GM19328 (cell line): ENCODE data around the gene AFAP1.

Experiments used
- ATAC-seq: cut with Tn5 transposase; IDR thresholded peaks from one replicate; pipeline ENCODE4 v1.9.1; 2021; ENCODE audit warnings: mild to moderate bottlenecking, moderate library complexity; ENCODE audit not compliant: unreplicated experiment

Gene AFAP1

GRCh38 chr4:7968262-7968896, 28.7 kb upstream of the AFAP1 start:
- ATAC-seq, result no peak

- ATAC-seq, result no peak
These were observed 28.0 kb upstream of the AFAP1 start for GRCh38 chr4:7967501-7968261.

- no peak for ATAC-seq
These were observed 27.4 kb upstream of the AFAP1 start for GRCh38 chr4:7967063-7967440.

- ATAC-seq, result no peak
These were observed 26.8 kb upstream of the AFAP1 start for GRCh38 chr4:7966281-7967062.

- no peak for ATAC-seq
These were observed 25.4 kb upstream of the AFAP1 start for GRCh38 chr4:7964890-7965662.

GRCh38 chr4:7964459-7964858, 24.8 kb upstream of the AFAP1 start:
- ATAC-seq, result no peak

GRCh38 chr4:7963691-7964090, 24.0 kb upstream of the AFAP1 start:
- ATAC-seq, result no peak

GRCh38 chr4:7962609-7963508, 23.2 kb upstream of the AFAP1 start:
- ATAC-seq, result no peak

GRCh38 chr4:7960790-7961655, 21.4 kb upstream of the AFAP1 start:
- peak; percentile 57 for ATAC-seq

GRCh38 chr4:7960017-7960789, 20.5 kb upstream of the AFAP1 start:
- no peak for ATAC-seq

- ATAC-seq, result no peak
These were observed 19.4 kb upstream of the AFAP1 start for GRCh38 chr4:7959078-7959477.

GRCh38 chr4:7956934-7957656, 17.4 kb upstream of the AFAP1 start:
- no peak for ATAC-seq

GRCh38 chr4:7956270-7956808, 16.7 kb upstream of the AFAP1 start:
- ATAC-seq, result no peak

- ATAC-seq, result no peak
These were observed 15.7 kb upstream of the AFAP1 start for GRCh38 chr4:7955393-7955792.

- no peak for ATAC-seq
These were observed 13.0 kb upstream of the AFAP1 start for GRCh38 chr4:7952615-7953014.

- ATAC-seq, result no peak
These were observed 10.8 kb upstream of the AFAP1 start for GRCh38 chr4:7950301-7951092.

- no peak for ATAC-seq
These were observed 10.1 kb upstream of the AFAP1 start for GRCh38 chr4:7949759-7950158.
